HTR-8/SVneo (cell line): ENCODE results near the gene RHOXF2.
"Not testable (repeated sequence)": the region's sequence is repeated elsewhere in the genome, so short reads cannot be mapped to it uniquely, and the experiment has no call there.

Experiments
- DNase-seq: peaks from one replicate; pipeline ENCODE4 v3.0.0; 2011; ENCODE audit warnings: low spot score, mixed read lengths; ENCODE audit not compliant: insufficient read length
- FAIRE-seq: peaks from 2 replicates; lab custom pipeline; 2011; peaks lifted over from hg19 to GRCh38; lab: Jason Lieb, UNC

Gene RHOXF2

GRCh38 chrX:120195786-120196185 lies 37.4 kb downstream of the RHOXF2 start:
- FAIRE-seq, DNase-seq: not testable (repeated sequence)

GRCh38 chrX:120196626-120197283 lies 38.3 kb downstream of the RHOXF2 start:
- not testable (repeated sequence) for DNase-seq, FAIRE-seq

DNA sequence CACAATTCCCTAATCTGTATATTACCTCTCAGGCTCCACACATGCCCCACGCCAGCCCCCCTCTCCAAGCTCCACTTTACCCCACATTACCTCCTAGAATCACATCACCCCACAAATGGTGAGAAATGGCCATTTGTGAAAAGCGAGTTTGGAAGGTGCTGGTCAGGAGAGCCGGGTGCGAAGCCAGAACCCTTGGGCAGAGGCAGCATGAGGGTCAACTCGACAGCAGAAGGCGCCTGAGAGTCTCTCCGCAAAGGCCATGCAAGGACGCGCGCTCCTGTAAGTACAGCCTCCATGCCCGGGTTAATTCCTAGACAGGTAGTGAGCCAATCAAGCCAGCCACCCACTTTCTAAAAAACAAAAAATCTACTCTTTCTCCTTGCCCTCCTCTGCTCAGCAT lies 42.4 kb downstream of the RHOXF2 start:
- DNase-seq (no peak), FAIRE-seq (no peak)

DNA sequence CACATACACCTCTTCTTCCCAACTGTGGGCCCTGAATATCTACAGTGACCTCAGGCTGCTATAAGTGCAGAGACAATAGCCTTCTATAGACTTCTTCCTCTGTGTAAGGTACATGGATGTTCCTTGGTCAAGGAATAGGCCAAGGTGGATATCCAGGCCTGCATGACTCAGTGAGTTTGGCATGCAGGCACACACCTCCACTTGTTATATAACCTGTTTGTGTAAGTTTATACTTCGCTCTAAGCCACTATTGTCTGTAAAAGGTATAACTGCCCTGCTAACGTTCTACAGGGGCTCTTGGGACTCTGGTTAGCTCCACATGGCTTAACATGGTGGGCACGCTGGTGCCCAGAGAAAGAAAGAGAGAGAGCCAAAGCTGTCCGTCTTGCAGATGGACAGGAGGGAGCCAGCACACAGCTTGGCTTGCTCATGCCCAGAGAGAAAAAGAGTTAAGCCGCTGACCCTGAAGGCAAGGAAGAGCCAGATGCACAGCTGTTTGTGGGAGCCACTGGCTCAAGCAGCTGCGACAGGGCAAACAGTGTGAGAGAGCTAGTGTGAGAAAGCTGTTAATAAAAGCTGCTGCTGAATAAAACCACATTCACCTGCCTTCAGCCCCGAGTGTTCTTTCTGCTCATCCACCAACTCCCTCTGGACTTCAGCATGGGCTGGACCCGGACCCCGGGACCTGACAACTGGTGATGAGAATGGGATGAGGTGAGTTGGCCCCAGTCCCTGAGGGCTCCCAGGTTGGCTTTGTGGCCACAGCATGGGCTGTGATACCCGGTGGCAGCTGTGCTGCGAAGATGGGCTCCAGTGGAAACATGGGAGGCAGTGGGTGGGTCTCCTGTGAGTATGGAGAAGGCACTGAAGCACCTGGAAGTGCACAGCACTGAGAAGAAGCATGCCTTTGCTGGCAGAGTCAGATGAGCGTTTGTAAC lies 47.7 kb downstream of the RHOXF2 start:
- FAIRE-seq (no peak), DNase-seq (no peak)

DNA sequence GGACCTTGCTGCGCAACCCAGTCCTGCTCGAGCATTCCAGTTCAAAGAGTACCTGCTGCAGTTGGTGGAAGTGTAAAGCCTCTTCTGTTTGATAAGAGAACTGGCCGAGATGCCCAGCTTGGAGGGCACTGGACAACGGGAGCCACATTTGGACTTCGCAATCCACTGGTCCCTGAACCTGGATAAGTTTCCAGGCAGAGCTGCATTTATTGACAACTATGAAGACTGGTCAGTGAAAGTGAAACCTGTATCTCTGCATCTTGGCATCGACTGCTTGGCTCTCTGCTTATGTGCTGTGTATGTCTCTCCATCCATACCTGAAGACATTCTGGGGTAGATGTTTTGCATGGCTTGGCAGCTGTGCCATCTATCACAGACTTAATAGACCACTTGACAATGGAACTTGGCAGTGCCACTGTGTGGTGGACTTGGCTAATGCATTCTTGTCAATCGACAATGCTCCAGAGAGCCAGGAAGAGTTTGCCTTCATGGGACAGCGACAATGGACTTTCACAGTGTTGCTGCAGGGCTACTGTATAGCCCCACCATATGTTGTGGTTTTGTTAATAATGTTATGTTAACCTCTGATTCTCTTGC lies 48.7 kb downstream of the RHOXF2 start:
- DNase-seq: no peak
- FAIRE-seq: no peak

DNA sequence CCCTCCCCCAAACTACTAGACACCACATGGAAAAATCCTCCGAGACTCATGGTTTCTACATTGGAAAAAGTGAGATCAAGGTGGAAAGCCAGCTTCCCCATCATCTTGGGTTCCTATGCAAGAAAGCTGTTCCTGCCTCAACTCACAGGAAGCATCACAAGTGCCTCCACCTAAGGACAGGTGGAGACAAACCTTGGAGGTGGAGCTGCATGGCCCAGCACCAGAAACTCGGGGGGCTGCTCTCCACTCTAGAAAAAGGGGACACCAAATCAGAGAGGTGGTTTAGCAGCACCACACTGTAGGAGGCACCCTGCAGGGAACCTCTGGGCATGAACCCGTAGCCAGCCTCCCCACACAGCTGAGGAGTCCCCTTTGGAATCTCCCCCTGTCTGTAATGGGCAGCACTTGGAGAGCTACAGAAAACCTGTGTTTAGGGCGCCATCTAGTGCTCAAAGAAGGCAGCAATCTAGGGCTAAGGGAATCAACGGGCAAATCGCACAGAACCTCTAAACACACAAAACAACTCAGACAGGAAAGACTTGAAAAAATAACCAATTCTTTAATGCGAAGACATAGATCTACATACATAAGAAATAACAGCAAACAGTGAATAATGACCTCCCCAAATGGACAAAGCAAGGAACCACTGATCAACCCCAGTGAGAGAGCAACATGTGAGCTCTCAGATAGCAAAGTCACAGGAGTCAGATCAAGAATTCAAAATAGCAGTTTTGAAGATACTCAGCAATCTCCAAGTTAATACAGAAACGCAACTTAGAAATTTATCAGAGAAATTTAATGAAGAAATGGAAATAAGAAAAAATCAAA lies 55.2 kb downstream of the RHOXF2 start:
- peak; percentile 18 for DNase-seq
- no peak for FAIRE-seq
